WTC11 (cell line): ENCODE measurements around the gene KIAA2012.

Source experiments
- CREB1 ChIP-seq: sonication (generic); formaldehyde crosslinking; IDR thresholded peaks from 2 replicates; pipeline ENCODE4 v1.8.0; 2023; ENCODE audit warnings: mild to moderate bottlenecking, missing genetic modification reagents
- ZNF219 ChIP-seq: sonication (generic); formaldehyde crosslinking; IDR thresholded peaks from 2 replicates; pipeline ENCODE4 v1.8.0; 2023; ENCODE audit warnings: missing genetic modification reagents, mild to moderate bottlenecking, borderline replicate concordance
- TF ChIP-seq, protein P1 (sequence below): fragments of 200-600 bp; IDR thresholded peaks from 2 replicates; pipeline ENCODE4 v1.8.0; 2022; ENCODE audit warnings: antibody characterized with exemption
- TF ChIP-seq, protein P2 (sequence below): sonication (generic); formaldehyde crosslinking; IDR thresholded peaks from 2 replicates; pipeline ENCODE4 v1.8.1; 2023; ENCODE audit warnings: mild to moderate bottlenecking, missing genetic modification reagents, borderline replicate concordance
- TF ChIP-seq, protein P3 (sequence below): sonication (generic); formaldehyde crosslinking; IDR thresholded peaks from 2 replicates; pipeline ENCODE4 v1.8.1; 2023; ENCODE audit warnings: mild to moderate bottlenecking, missing genetic modification reagents, moderate library complexity
- TF ChIP-seq, protein P4 (sequence below): fragments of 250-450 bp; sonication (Bioruptor Pico); IDR thresholded peaks from 2 replicates; pipeline ENCODE4 v1.9.0; 2021; ENCODE audit warnings: mild to moderate bottlenecking, borderline replicate concordance
- TF ChIP-seq, protein P5 (sequence below): sonication (generic); formaldehyde crosslinking; IDR thresholded peaks from 2 replicates; pipeline ENCODE4 v1.8.1; 2023; ENCODE audit warnings: mild to moderate bottlenecking, missing genetic modification reagents

DNA sequence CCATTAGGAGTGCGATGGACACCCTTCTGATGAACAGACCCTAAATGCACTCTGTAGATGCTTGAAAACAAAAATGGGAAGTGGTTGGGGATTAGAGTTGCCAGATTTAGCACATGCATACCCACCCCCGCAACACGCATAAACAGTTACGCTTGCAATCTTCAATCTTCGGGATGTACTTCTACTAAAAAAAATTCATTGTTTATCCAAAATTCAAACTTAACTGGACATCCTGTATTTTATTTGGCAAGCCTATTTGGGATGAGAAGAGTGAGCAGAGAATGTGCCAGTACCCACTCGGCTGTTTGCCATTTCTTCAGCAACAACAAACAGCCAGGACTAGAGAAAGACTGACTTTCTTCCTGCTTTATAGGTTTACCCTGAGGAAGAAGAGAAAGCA is 18.4 kb downstream of the KIAA2012 start:
- TF ChIP-seq, protein P1, sequence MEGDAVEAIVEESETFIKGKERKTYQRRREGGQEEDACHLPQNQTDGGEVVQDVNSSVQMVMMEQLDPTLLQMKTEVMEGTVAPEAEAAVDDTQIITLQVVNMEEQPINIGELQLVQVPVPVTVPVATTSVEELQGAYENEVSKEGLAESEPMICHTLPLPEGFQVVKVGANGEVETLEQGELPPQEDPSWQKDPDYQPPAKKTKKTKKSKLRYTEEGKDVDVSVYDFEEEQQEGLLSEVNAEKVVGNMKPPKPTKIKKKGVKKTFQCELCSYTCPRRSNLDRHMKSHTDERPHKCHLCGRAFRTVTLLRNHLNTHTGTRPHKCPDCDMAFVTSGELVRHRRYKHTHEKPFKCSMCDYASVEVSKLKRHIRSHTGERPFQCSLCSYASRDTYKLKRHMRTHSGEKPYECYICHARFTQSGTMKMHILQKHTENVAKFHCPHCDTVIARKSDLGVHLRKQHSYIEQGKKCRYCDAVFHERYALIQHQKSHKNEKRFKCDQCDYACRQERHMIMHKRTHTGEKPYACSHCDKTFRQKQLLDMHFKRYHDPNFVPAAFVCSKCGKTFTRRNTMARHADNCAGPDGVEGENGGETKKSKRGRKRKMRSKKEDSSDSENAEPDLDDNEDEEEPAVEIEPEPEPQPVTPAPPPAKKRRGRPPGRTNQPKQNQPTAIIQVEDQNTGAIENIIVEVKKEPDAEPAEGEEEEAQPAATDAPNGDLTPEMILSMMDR: no peak
- TF ChIP-seq, protein P2, sequence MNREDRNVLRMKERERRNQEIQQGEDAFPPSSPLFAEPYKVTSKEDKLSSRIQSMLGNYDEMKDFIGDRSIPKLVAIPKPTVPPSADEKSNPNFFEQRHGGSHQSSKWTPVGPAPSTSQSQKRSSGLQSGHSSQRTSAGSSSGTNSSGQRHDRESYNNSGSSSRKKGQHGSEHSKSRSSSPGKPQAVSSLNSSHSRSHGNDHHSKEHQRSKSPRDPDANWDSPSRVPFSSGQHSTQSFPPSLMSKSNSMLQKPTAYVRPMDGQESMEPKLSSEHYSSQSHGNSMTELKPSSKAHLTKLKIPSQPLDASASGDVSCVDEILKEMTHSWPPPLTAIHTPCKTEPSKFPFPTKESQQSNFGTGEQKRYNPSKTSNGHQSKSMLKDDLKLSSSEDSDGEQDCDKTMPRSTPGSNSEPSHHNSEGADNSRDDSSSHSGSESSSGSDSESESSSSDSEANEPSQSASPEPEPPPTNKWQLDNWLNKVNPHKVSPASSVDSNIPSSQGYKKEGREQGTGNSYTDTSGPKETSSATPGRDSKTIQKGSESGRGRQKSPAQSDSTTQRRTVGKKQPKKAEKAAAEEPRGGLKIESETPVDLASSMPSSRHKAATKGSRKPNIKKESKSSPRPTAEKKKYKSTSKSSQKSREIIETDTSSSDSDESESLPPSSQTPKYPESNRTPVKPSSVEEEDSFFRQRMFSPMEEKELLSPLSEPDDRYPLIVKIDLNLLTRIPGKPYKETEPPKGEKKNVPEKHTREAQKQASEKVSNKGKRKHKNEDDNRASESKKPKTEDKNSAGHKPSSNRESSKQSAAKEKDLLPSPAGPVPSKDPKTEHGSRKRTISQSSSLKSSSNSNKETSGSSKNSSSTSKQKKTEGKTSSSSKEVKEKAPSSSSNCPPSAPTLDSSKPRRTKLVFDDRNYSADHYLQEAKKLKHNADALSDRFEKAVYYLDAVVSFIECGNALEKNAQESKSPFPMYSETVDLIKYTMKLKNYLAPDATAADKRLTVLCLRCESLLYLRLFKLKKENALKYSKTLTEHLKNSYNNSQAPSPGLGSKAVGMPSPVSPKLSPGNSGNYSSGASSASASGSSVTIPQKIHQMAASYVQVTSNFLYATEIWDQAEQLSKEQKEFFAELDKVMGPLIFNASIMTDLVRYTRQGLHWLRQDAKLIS (CRISPR knock-in tag): no peak
- no peak for TF ChIP-seq CREB1
- TF ChIP-seq, protein P3, sequence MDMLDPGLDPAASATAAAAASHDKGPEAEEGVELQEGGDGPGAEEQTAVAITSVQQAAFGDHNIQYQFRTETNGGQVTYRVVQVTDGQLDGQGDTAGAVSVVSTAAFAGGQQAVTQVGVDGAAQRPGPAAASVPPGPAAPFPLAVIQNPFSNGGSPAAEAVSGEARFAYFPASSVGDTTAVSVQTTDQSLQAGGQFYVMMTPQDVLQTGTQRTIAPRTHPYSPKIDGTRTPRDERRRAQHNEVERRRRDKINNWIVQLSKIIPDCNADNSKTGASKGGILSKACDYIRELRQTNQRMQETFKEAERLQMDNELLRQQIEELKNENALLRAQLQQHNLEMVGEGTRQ (CRISPR knock-in tag): no peak
- TF ChIP-seq ZNF219: no peak
- TF ChIP-seq, protein P4, sequence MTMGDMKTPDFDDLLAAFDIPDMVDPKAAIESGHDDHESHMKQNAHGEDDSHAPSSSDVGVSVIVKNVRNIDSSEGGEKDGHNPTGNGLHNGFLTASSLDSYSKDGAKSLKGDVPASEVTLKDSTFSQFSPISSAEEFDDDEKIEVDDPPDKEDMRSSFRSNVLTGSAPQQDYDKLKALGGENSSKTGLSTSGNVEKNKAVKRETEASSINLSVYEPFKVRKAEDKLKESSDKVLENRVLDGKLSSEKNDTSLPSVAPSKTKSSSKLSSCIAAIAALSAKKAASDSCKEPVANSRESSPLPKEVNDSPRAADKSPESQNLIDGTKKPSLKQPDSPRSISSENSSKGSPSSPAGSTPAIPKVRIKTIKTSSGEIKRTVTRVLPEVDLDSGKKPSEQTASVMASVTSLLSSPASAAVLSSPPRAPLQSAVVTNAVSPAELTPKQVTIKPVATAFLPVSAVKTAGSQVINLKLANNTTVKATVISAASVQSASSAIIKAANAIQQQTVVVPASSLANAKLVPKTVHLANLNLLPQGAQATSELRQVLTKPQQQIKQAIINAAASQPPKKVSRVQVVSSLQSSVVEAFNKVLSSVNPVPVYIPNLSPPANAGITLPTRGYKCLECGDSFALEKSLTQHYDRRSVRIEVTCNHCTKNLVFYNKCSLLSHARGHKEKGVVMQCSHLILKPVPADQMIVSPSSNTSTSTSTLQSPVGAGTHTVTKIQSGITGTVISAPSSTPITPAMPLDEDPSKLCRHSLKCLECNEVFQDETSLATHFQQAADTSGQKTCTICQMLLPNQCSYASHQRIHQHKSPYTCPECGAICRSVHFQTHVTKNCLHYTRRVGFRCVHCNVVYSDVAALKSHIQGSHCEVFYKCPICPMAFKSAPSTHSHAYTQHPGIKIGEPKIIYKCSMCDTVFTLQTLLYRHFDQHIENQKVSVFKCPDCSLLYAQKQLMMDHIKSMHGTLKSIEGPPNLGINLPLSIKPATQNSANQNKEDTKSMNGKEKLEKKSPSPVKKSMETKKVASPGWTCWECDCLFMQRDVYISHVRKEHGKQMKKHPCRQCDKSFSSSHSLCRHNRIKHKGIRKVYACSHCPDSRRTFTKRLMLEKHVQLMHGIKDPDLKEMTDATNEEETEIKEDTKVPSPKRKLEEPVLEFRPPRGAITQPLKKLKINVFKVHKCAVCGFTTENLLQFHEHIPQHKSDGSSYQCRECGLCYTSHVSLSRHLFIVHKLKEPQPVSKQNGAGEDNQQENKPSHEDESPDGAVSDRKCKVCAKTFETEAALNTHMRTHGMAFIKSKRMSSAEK (CRISPR knock-in tag): no peak
- TF ChIP-seq, protein P5, sequence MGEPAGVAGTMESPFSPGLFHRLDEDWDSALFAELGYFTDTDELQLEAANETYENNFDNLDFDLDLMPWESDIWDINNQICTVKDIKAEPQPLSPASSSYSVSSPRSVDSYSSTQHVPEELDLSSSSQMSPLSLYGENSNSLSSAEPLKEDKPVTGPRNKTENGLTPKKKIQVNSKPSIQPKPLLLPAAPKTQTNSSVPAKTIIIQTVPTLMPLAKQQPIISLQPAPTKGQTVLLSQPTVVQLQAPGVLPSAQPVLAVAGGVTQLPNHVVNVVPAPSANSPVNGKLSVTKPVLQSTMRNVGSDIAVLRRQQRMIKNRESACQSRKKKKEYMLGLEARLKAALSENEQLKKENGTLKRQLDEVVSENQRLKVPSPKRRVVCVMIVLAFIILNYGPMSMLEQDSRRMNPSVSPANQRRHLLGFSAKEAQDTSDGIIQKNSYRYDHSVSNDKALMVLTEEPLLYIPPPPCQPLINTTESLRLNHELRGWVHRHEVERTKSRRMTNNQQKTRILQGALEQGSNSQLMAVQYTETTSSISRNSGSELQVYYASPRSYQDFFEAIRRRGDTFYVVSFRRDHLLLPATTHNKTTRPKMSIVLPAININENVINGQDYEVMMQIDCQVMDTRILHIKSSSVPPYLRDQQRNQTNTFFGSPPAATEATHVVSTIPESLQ (CRISPR knock-in tag): no peak
